HG02970 (cell line): ENCODE results near the gene ATIC.

Source experiments
- ATAC-seq: cut with Tn5 transposase; IDR thresholded peaks from one replicate; pipeline ENCODE4 v1.9.1; 2021; ENCODE audit warnings: mild to moderate bottlenecking, moderate library complexity, moderate number of reproducible peaks; ENCODE audit not compliant: unreplicated experiment, low FRiP score

Gene ATIC

GRCh38 chr2:215395687-215396460 is 84.0 kb downstream of the ATIC start:
- ATAC-seq, result no peak

GRCh38 chr2:215396595-215397313 is 84.9 kb downstream of the ATIC start:
- ATAC-seq, result no peak

GRCh38 chr2:215397632-215398341 is 85.9 kb downstream of the ATIC start:
- ATAC-seq, result no peak

- no peak for ATAC-seq
Observed at GRCh38 chr2:215399067-215399716, 87.3 kb downstream of the ATIC start.
